Nephron progenitor cell (in vitro differentiated cells): ENCODE results near the gene WT1.
A peak's percentile ranks its signal among the peaks of the same experiment; 100 is the strongest.

Experiments used
- DNase-seq: peaks from one replicate; pipeline ENCODE4 v3.0.0; 2021
- H3K27ac Mint-ChIP-seq: 2 replicates; pipeline ENCODE4 v1.8.0; 2021; ENCODE audit warnings: mild to moderate bottlenecking, moderate library complexity, mixed read lengths
- H3K27me3 Mint-ChIP-seq: 2 replicates; pipeline ENCODE4 v1.8.0; 2021; ENCODE audit warnings: mild to moderate bottlenecking, low read depth, mixed read lengths; ENCODE audit not compliant: poor library complexity
- H3K36me3 Mint-ChIP-seq: 2 replicates; pipeline ENCODE4 v1.8.0; 2021; ENCODE audit warnings: low read depth, mixed read lengths
- H3K4me1 Mint-ChIP-seq: 2 replicates; pipeline ENCODE4 v1.8.0; 2021; ENCODE audit warnings: mixed read lengths
- H3K4me3 Mint-ChIP-seq: 2 replicates; pipeline ENCODE4 v1.8.0; 2021; ENCODE audit warnings: mild to moderate bottlenecking, moderate library complexity, mixed read lengths
- H3K9me3 Mint-ChIP-seq: 2 replicates; pipeline ENCODE4 v1.8.0; 2021; ENCODE audit warnings: mild to moderate bottlenecking, moderate library complexity, mixed read lengths
- TF ChIP-seq, protein P1 (sequence below): fragments of 200-600 bp; sonication (generic); IDR thresholded peaks from 2 replicates; pipeline ENCODE4 v1.5.0; 2021; ENCODE audit warnings: antibody characterized with exemption

WT1 gene

DNA sequence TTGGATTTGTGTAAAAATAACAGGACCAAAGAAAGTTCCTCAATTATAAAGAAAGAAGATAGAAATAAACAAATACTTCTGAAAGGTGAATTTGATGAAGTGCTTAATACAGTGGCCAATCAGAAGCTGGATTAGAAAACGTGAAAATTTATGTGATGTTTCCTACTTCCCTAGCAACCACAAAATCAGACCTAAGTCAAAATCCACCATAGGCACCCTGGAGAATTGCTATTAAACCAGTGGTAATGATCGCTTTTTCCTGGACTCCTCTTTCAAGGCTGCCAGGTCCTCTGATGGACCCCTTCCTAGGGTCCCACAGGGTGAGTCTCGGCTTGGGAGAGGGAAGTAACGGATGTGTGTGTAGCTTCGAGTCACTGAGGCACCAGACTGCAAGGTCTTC, 9.6 kb downstream of the WT1 start:
- Mint-ChIP-seq H3K4me1 (peaks cover 91% of the 10 kb centered on the region), H3K27me3 (peaks cover 97% of the 10 kb centered on the region), H3K27ac (no peak overlapping the region), H3K4me3 (peak overlapping the region; percentile 90), H3K9me3 (no peaks in the 10 kb centered on the region), H3K36me3 (peaks cover 81% of the 10 kb centered on the region)
- DNase-seq, result no peak
- TF ChIP-seq, protein P1, sequence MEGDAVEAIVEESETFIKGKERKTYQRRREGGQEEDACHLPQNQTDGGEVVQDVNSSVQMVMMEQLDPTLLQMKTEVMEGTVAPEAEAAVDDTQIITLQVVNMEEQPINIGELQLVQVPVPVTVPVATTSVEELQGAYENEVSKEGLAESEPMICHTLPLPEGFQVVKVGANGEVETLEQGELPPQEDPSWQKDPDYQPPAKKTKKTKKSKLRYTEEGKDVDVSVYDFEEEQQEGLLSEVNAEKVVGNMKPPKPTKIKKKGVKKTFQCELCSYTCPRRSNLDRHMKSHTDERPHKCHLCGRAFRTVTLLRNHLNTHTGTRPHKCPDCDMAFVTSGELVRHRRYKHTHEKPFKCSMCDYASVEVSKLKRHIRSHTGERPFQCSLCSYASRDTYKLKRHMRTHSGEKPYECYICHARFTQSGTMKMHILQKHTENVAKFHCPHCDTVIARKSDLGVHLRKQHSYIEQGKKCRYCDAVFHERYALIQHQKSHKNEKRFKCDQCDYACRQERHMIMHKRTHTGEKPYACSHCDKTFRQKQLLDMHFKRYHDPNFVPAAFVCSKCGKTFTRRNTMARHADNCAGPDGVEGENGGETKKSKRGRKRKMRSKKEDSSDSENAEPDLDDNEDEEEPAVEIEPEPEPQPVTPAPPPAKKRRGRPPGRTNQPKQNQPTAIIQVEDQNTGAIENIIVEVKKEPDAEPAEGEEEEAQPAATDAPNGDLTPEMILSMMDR, result no peak

DNA sequence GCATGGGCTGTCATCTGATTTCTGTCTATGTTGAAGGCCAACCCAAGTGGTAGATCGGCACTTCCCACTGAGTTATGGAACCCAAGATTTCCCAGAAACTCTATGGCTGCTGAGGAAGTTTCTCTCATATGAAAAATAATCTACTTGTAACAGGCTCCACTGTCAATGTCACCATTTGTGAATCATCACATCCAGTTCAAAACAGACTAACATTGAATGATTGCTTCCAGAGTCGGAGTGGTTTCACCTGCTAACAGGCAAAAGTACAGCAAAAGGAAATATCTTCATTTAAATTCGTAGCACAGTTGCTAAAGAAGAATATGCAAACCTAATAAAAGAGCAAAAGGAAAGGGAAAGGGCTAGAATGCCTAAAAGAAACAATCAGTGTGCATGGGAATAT, 12.8 kb downstream of the WT1 start:
- peaks cover 93% of the 10 kb centered on the region for H3K36me3 Mint-ChIP-seq
- H3K27me3 Mint-ChIP-seq, result peaks cover 80% of the 10 kb centered on the region
- H3K27ac Mint-ChIP-seq, result no peak overlapping the region
- TF ChIP-seq, protein P1, result no peak
- peaks cover 77% of the 10 kb centered on the region for H3K4me1 Mint-ChIP-seq
- no peak for DNase-seq
- no peaks in the 10 kb centered on the region for H3K9me3 Mint-ChIP-seq
- H3K4me3 Mint-ChIP-seq, result no peak overlapping the region

DNA sequence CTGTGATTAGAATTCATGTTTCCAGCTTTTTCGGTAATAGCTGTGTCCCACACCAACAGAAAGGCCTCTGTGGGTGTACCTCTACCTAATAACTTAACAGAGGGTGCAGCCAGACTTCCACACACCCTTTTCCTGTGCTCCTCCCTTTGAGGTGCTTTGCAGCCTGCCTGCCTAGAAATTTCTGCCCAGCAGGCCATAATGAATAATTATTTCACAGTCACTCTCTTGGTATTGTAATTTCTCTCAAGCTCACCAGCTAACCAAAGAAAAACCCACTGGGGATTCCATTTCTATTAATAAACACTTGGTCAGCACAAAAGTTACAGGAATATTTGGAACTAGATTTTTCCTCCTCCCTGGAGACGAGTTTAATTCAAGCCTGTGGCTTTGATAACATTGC, 13.3 kb downstream of the WT1 start:
- TF ChIP-seq, protein P1, result no peak
- Mint-ChIP-seq H3K36me3 (peaks cover 93% of the 10 kb centered on the region), H3K4me1 (peaks cover 71% of the 10 kb centered on the region), H3K9me3 (no peaks in the 10 kb centered on the region), H3K27ac (no peak overlapping the region), H3K27me3 (peaks cover 74% of the 10 kb centered on the region), H3K4me3 (no peak overlapping the region)
- DNase-seq, result no peak

DNA sequence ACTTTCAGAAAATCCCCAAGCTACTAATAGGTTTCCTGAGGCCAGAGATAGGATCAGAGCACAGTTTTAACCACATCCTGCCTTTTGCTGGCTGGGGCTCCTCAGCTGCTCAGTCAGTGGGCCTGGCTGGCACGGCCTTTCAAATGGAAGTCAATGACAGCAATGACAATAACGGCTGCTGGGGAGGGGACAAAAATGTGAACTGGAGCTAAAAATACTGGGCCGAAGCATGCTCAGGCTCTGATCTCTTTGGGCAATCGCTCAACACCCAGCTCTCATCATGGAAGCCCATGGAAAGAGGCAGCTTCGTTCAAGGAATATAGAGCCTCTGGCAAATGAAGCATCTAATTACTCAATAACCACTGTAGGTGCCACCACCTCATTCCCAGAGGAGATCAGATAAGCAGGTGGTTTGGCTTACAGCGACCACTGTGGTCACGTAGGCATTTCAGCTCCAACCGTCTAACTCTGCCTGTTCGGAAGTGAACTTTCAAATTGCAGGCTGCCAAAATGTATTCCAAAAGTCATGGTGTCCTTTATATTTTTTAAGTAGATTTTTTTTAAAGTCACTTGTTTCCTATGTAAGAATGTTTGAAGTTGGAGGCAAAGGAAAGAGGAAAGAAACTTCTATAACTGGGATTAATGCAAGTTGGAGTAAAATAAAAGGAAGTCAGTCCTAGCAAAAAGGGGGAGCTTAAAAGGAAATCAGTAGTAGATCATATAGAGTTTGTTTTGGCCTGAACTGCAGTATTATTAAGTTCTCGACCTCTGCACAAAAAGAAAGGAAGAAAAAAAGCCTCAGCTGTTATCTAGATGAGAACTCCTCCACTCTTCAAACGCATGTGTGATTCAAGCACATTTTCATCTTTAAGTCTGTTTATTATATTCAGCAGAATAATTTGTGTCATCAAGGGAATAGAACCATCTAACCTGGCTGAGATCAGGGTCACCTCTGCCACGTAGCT, 14.1 kb downstream of the WT1 start:
- H3K4me3 Mint-ChIP-seq, result no peak overlapping the region
- DNase-seq, result no peak
- H3K27ac Mint-ChIP-seq, result peak overlapping the region; percentile 23
- TF ChIP-seq, protein P1, result no peak
- peaks cover 94% of the 10 kb centered on the region for H3K36me3 Mint-ChIP-seq
- peaks cover 66% of the 10 kb centered on the region for H3K27me3 Mint-ChIP-seq
- no peaks in the 10 kb centered on the region for H3K9me3 Mint-ChIP-seq
- peaks cover 64% of the 10 kb centered on the region for H3K4me1 Mint-ChIP-seq

DNA sequence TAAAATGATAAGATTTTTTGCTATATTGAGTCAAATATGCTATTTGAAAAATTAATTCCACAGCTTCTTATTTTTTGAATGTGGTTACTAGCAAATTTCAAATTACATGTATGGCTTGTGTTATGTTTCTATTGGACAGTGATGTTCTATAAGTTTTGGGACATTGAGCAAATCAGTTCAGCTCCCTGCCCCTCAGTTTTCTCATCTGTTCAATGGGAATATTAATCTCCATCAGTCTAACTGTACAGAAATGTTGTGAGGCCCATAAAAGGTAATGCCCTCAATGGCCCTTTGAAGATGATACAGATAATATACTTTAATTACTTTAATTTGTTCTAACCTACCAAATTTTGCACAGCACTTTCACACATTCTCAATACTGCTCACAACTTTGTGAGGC, 15.2 kb downstream of the WT1 start:
- peaks cover 94% of the 10 kb centered on the region for H3K36me3 Mint-ChIP-seq
- peaks cover 57% of the 10 kb centered on the region for H3K27me3 Mint-ChIP-seq
- H3K4me1 Mint-ChIP-seq, result peaks cover 61% of the 10 kb centered on the region
- no peak overlapping the region for H3K27ac Mint-ChIP-seq
- no peak for DNase-seq
- TF ChIP-seq, protein P1, result no peak
- no peaks in the 10 kb centered on the region for H3K9me3 Mint-ChIP-seq
- H3K4me3 Mint-ChIP-seq, result no peak overlapping the region

DNA sequence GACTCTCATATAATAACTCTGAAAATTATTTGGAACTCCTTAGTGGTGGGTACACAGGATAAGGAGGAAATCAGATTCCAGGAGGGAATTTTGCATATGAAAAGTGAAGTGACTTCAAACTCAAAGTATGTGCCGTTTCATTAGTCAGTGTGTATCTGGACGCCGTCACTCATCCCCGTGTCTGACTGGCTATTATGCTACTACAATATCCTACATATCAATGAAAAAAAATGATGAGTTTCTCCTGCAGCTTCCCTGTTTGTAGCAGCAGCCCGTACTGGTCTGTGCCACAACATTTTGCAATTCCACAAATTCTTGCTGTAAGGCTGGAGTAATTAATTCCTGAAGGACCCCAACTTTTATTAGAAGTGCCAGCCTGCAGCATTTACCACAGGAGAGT, 16.5 kb downstream of the WT1 start:
- no peak for DNase-seq
- TF ChIP-seq, protein P1, result no peak
- Mint-ChIP-seq H3K27ac (peak overlapping the region; percentile 33), H3K36me3 (peaks cover 91% of the 10 kb centered on the region), H3K27me3 (peaks cover 48% of the 10 kb centered on the region), H3K9me3 (no peaks in the 10 kb centered on the region), H3K4me3 (no peak overlapping the region), H3K4me1 (peaks cover 57% of the 10 kb centered on the region)
